AG08396 (cell line): ENCODE measurements around the gene ELOVL6.
"Not testable (repeated sequence)": the region's sequence is repeated elsewhere in the genome, so short reads cannot be mapped to it uniquely, and the experiment has no call there.

Experiments used
- DNase-seq: peaks from one replicate; pipeline ENCODE4 v3.0.0; 2012; ENCODE audit warnings: low spot score, mixed read lengths

The ELOVL6 gene

DNA sequence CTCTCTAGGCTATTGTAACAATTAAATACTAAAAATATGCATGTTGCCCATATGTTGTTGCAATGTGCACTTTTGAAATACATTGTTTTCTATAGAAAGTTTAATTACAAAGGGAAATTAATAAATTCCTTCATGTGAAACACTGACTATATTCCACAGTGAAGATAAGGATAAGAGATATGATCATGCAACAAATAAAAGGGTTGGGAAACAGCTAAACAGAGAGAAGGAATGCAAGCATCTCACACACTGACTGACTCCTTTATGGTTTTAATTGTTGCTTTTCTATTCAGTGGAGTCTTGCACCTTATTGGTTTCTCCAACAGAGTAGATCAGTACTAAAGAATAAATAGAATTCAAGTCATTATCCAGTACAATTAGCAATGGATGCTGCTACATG, 37.8 kb downstream of the ELOVL6 start:
- no peak for DNase-seq

DNA sequence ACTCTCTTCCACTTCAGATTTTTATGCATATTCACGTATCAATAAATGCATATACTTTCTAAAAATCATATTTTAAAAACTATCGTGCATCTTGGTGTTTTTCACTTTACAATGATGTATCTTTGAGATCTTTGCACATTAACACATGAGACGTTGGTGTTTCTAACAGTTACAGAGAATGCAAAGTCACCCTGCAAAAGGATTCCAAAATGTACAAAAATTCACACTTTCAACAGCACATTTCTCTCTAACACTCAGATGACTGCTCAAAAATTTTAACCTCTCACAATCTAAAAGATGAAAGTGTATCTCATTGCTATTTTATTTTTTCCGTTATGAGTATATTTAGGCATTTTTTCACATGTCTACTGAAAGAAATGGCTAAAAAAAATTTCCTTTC, 38.9 kb downstream of the ELOVL6 start:
- DNase-seq = no peak

DNA sequence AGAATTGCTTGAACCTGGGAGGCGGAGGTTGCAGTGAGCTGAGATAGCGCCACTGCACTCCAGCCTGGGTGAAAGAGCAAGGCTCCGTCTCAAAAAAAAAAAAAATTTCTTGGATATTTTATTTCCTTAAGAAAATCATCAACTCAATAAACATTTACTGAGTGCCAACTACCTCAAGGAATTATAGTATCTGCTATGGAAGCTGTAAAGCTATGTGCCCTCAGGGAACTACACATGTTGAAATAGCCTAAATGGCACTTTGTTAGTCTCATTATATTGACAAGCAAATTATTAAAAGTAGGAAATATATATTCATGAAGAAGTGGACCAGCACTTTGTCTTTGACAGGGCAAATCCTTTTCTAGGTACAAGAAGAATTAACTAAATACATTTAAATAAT, 40.8 kb downstream of the ELOVL6 start:
- DNase-seq = no peak

DNA sequence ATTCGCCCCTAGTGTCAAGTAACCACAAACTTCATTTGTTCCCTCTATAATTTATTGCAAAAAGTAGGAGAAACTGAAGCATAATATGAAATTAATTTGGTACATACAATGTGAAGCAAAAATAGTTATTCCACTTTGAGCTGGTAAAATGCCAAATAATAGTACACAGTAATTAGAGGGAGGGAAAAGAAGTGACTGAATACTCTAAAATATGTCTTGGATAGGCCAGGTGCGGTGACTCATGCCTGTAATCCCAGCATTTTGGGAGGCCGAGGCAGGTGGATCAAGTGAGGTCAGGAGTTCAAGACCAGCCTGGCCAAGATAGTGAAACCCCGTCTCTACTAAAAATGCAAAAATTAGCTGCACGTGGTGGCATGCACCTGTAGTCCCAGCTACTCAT, 41.2 kb downstream of the ELOVL6 start:
- DNase-seq = not testable (repeated sequence)

DNA sequence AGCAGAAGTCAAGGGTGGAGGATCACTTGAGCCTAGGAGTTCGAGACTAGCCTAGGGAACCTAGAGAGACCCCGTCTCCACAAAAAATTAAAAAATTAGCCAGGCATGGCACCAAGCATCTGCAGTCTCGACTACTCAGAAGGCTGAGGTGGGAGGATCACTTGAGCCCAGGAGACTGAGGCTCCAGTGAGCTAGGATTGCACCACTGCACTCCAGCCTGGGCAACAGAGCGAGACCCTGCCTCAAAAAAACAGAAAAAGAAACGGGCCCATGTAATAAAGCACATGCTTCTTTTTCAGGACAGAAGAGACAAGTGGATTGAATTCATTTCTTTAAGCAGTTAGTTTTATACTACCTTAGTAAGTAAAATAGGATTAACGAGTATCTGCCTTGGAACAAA, 42.0 kb downstream of the ELOVL6 start:
- no peak for DNase-seq

DNA sequence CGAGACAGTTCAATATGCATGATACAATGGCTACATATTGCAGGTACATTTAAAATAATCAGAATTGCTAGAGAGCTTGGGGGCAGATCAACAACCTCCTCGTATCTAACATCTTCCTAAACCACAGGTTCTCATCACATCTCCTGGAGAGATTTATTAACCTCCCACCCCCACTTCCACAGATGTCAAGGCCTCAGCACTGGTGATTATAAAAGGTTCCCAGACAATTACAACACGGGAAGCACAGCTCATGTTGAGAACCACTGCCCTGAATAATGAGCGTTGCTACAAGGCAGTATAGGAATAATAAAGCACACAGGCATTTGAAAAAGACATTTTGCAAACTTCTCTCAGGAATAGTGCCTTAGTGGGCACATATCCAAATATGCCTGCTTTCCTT, 42.8 kb downstream of the ELOVL6 start:
- DNase-seq = no peak

DNA sequence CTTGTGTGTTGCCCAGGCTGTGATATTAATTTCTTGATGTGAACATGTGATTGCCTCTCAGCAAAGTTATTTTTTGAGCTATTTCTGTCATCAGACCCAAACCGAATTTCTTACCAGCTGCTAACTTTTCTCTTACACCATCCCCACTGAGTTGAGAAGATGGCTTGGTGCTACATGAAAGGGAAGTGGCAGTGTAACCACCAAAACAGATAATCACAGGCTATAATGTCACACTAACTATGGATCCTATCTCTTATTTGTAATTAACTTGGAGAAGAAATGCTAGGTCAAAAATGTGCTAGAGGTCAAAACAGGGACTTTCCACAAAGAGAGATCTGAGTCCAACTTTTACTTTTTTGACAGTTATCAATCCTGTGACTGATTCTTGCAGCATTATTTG, 43.8 kb downstream of the ELOVL6 start:
- no peak for DNase-seq

DNA sequence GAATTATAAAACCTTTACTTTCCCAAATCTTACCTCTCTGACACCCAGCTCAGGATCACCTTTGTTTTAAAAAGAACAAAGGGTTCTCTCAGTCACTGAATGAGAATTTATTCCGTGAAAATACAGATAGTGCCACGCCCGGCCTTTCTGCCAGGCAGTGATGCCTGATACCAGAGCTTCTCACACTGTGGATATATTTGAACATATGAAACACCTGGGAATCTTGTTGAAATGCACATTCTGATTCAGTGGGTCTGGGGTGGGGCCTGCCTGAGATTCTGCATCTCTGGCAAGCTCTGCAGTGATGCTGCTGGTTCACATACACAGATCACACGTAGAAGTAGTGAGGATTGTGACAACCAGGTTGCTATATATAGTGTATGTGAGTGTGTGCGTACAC, 46.0 kb downstream of the ELOVL6 start:
- no peak for DNase-seq

DNA sequence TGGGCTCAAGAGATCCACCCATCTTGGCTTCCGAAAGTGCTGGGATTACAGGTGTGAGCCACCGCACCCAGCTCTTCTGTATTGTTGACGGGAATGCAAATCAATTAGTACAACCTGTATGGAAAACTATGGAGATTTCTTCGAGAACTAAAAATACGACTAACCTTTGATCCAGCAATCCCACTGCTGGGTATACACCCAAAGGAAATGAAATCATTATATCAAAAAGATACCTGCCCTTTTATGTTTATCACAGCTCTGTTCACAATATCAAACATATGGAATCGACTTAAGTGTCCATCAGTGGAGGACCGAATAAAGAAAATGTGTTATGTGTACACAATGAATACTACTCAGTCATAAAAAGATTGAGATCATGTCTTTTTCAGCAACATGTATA, 49.3 kb downstream of the ELOVL6 start:
- no peak for DNase-seq

DNA sequence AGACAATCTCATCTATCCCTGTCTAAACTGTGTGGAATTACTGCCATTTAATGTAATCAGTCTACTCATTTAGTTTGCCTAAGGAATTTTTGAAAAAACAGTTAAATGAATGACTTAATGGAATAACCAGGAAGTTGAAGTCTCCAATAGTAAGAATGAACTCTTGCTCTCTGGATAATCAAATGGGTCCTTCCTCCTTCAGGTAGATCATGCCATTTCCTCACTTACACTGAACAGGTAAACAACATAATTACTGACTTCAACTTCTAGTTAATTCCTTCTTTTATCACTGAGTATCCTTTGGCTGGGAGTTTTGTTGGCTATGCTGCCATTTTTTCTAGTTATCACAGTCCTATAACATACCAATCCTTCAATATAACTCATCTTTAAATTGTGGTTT, 56.0 kb downstream of the ELOVL6 start:
- DNase-seq = no peak

DNA sequence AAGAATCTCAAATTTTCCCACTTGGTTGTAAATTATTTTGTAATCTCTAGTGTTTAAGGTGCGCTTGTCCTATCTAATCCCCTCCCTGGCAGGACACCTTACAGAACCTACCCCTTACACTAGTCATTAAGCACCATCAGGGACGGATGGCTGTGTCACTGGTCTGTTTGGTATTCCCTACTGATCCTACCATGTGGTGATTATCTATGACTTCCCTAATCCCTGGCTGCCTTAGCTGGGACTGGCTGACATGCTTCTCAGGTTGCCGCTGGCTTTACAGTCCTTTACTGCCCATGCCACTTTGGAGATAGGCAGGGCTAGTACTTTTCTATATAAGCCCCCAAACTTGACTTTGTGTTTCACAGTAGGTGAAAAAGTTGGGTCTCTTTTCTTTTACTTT, 58.6 kb downstream of the ELOVL6 start:
- DNase-seq = no peak

DNA sequence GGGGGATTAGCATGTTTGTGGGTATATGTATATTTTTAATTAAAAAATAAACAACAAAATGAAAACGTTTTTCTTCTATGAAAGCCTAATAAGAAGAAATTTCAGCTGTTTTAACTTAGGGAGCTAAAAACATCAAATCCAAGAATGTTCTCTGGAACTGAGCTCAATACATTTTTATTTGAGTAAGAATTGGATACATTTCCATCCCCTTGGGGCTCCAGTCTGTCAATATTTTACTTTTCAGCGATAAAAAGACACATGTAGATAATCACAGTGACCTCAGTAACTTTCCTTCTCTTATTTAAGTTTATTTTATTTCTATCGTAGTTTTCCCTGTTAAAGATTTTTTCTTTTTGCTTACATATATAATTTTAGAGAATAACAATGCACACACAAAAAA, 59.3 kb downstream of the ELOVL6 start:
- no peak for DNase-seq

DNA sequence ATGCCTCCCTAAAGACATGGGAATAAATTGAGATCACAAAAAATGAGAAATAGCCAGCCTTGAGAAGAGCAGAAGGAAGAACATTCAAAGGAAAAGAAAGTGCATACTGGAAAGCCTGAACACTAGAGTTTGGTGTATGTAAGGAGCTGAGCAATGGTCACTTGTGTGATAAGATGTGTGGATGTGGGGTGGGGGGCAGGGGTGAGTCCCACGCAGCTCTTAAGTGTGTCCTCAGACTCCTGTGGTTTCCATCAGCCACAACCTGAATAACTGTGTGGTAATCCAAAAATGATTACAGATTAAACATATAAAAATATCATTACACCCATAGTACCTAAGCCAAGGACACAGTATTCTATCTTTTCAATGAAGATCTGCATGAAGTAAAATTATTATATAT, 59.9 kb downstream of the ELOVL6 start:
- DNase-seq = no peak

DNA sequence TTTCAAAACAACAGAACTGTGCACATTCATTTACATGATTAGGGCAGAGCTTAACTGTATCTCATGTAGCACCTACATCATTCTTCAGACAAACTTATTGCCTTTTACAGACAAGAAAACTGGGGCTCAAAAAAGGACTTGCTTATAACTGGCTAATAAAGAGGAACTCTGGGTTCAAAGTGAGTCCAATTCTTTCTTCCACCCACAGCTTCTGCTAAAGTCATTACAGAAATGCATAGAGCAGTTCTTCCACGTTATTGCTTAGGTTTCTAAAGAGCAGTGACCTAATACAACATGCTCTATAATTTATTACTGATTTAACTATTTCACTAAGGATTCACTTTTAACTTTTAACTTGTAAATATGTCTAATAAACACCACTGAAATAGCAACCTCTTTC, 60.6 kb downstream of the ELOVL6 start:
- no peak for DNase-seq

DNA sequence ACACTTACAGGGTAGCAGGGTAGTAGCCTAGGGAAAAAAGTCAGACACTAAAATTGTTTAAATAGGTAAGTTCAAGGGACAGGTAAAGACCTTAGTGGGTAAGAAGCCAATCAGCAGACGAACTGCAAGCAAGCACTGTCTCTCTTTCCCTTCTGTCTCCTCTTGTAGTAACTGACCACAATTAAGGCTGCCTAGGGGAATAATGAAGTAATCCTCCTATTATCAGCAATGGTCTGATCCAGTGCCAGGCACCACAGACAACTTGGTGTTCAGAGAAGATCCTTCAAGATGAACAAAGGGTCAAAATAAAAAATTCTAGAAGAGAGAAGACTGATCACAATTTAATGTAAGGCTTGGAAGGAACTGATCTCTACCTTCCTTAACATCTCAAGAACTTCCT, 62.9 kb downstream of the ELOVL6 start:
- DNase-seq = no peak

DNA sequence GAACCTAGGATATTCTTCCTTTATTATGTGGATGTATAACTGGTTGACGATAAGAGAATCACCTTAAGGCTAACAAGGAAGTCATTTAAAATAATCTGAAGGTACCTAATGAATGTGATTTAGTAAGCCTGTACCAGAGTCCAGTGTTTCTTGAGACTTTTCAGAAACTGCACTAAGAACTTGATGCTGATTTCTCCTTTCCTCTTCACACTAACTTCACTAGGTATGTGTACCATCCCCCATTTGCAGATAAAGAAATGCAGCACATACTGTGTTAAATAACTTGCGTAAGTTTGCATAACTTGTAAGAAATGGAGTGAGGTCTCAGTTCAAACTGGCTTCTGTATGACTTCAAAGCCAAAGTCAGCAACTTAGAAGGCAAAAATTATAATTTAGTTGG, 63.3 kb downstream of the ELOVL6 start:
- DNase-seq = no peak

DNA sequence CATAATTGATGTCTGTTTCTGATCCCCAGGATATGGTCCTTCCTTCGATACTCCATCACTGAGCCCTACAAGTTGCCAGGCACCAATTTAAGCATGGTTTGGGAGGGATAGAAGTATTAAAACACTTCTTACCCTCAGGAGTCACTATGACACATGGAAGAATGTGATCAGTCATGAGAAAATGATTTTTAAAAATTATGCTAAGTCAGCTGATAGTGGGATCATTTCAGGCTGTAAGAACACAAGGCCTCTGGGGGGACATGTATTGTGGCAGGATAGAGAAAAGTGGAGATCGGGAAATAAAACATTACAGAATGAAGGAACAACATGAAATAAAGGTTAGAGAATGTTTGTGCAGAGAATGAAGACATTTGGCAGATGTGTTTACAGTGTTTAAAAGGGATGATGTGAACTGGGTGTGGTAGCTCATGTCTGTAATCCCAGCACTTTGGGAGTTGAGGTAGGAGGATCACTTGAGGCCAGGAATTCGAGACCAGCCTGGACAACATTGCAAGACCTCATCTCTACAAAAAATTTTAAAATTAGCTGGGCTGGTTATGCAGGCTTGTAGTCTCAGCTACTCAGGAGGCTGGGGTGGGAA, 64.0 kb downstream of the ELOVL6 start:
- DNase-seq = peak; percentile 4

DNA sequence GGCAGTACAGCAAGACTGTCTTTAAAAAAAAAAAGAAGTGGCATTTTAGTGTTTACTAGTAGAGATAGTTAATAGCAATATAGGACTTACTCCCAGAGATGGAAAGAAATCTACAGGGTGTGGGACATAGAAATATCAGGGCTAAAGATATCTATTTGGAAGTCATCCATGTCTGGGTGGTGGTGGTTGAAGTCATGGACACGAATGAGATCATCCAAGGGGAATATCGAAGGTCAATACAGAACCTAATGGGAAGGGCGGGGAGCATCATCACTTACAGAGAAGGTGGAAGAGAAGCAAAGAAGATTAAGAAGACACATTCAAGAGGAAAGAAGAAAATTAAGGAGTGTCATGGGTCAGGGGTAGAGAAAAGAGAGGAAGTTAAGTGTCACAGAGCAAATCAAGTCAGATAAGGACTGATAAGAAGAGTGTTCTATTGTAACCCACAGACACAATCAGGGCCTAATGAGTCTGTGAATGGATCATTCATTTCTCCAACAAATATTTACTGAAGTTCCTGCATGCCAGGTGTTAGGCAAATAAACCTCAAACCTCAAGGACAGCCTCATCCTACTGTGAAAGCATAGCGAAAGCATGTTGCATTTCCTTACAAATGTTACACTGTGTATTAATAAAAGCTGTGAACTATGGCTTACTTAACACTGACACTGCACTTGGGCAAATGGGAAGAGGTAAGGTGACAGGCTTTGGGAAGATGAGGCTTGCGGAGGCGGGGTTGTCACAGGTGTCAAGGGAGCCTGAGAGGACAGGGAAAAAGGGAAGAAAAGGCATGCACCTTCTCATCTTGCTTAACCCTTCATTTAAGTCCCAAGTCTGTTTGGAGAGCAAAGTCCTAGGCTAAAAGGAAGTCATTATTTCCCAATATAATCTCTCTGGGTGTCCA, 65.3 kb downstream of the ELOVL6 start:
- no peak for DNase-seq

DNA sequence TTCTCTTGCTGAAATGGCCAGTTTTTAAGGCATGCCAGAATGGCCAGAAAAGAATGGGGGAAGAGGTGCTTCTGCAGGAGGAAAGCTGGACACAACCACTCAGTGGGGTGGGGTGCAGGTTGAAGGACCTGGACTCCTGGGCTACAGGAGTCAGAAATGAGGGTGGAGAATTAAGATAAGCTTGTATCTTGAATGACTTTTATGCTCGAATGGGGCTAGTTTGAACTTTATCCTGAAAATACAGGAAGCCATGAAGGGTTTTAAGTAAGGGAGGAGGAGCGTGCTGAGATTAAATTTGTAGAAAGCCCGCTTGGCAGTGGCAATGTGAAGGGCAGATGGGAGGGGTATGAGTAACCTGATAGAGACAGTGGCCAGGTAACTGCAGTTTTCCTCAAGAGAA, 66.5 kb downstream of the ELOVL6 start:
- DNase-seq = no peak

DNA sequence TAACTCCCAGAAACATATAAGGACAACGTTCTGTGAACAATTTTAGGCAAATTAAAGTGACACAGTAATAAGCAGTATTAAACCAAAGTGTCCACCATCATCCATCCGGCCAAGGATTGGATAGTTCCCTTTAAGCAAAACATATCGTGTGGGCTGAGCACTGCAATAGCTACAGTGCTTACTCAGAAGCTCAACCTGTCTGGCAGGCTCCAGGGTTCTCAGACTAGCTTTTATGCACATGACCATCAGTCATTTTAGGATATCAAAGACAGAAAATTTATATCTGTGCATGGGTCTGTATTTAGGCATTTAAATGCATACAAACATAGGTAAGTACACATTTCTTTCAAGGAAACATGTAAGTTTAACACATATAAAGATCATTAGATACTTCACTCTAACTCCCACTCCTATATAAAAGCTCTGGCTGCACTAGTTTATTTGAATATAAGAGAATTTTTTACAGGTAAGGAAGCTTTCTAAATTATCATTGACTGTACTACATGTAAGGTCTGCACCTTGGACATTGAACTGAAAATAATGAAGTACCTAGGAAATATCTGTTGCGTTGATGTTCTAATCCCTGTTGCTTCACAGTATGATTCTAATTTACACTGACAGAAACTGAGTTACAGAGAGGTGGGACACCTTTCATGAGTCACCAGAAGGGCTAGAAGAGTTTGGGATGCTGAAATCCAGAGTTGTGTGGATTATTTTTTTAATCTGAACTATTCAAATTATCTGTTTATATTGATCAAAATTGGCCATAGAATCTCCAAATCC, 67.6 kb downstream of the ELOVL6 start:
- no peak for DNase-seq

DNA sequence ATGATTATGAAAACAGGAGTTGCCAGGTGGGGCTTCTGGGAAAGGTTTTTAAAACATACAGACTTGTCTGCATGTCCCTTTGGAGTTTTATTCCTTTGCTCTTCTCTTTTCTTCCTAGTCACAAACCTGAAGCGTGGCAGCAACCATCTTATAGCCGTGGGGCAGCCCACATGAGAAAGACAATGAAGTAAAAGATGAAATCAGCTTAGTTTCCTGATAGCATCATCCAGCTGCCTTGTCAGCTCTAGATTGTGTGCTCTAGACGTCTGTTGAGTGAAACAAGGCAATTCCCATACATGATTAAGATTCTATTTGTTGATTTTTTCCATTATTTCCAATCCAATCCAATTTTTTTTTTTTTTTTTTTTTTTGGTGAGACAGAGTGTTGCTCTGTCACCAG, 68.9 kb downstream of the ELOVL6 start:
- DNase-seq = no peak

DNA sequence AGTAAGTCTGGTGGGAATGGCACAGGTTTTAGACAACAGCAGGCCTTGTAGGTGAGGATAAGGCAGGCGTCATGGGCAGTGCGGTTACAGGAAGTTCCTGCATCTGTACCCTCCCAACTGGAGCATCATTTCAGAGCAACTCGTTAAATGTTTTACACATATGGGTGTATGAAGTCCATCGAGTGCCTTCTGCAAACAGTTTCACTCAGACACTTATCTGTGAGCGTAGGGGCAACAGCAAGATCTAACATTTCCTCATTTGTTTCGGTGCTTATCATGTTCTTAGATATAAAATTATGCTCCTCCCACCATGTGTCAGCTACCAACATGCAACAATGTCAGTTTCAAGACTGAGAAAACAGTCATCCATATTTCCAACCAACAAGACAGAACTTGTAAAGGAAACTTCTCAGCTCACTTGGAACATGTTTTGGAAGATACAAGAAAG, 69.9 kb downstream of the ELOVL6 start:
- no peak for DNase-seq

DNA sequence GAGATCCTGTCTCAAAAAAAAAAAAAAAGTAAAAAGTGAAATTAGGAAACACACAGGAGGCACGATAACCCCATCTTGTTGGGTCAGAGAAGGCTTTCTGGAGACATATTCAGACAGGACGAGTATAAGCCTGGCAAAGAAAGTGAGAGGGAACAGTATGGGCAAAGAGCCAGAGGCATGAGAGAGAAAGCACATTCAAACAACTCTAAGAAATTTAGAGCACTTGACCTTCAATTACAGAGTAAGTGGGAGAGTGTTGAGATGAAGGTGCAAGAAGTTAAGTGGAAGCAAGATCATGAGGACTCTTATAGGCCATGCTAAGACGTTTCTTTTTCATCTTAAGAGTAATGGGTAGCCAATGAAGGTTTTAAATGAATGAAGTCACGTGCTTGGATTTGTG, 70.4 kb downstream of the ELOVL6 start:
- no peak for DNase-seq
